IPS-18c (cell line): ENCODE results near the gene ABCA6.

ENCODE experiments used
- H3K4me3 ChIP-seq: 2 replicates; pipeline ENCODE4 v1.7.0; 2013; ENCODE audit warnings: low read depth, mild to moderate bottlenecking, low read length, moderate library complexity; ENCODE audit not compliant: insufficient read depth
- H3K9me3 ChIP-seq: one replicate; pipeline ENCODE4 v1.6.1; 2013; ENCODE audit warnings: mild to moderate bottlenecking, low read length, moderate library complexity; ENCODE audit not compliant: control insufficient read depth, insufficient read depth

ABCA6 gene

DNA sequence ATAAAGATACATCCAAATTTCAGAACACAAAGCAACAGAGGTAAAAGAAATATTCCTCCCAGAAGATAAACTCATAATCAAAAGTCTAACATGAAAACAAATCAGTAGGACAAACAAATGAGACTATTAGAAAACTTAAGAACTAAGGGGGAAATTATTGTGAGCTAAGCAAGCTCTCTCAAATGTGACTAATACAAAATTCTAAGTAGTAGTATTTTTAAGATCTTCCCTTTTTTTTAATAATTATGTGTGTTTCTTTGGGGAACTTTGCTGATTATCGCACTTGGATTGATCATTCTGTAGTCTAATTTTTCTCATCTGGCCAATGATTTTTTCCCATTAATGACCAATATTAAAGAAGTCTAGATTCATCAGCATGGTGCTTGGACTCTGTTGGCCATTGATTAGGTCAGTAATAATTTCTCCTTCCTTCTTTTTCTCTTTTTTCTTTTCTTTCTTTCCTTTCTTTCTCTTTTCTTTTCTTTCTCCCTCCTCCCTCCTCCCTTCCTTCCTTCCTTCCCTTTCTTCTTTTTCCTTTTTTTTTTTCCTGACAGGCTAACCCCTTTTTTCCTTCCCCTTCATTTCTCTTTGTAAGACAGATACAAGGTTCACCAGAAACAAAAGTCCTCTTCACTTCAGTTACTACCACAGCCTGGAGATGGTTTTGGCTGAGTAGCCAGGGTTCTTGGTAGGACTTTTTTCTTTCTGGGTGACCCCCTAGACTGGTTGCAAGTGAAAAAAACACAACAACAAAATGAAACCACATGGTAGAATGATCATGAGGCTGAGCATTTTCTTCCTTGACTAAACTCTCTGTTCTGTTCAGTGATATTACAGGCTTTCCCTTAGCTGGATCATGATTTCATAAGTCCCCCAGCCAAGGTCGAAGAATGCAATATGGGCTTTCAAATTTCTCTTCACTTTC is 2.9 kb upstream of the ABCA6 start:
- Histone ChIP-seq H3K4me3 (no peak overlapping the region), H3K9me3 (no peaks in the 10 kb centered on the region)

DNA sequence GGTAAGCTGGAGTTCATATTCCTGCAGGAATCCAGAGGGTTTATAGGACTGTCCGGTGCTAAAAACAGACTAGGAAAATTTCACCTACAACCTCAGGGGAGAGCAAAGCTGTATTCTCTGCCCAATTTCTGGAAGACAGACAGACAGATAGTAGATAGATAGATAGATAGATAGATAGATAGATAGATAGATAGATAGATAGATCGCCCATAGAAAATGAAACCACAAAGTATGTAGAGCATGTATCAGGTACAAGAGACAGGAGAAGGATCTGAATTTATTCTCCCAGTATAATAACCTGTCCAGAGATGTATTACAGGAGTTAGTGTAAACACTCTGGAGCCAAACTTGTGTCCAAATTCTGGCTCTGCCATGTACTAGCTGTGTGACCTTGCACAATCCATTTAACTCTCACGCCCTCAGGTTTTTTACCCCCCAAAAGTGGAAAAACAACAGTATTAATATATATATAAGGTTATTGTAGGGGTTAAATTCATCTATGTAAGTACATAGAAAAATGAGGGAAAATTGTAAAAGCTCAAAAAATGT is 2.1 kb upstream of the ABCA6 start:
- H3K9me3 ChIP-seq: no peaks in the 10 kb centered on the region
- no peak overlapping the region for H3K4me3 ChIP-seq

DNA sequence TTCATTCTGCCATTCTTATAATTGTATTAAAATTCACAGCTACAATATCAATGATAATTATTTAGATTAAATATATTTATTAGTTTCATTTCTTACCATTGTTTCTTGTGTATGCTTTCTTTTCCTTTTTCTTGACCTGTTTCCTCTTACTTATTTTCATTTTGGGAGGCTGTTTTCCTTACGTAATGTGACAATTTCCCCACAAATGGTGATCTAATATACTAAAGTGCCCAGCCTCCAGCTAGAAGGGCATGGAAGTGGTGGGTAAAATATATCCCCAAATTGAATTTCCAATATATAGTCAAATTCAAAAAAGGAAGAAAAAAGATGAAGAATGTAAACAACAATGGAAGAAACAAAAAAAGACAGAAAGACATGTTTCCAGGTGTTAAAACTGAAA is 1.5 kb upstream of the ABCA6 start:
- no peaks in the 10 kb centered on the region for H3K9me3 ChIP-seq
- H3K4me3 ChIP-seq: no peak overlapping the region

DNA sequence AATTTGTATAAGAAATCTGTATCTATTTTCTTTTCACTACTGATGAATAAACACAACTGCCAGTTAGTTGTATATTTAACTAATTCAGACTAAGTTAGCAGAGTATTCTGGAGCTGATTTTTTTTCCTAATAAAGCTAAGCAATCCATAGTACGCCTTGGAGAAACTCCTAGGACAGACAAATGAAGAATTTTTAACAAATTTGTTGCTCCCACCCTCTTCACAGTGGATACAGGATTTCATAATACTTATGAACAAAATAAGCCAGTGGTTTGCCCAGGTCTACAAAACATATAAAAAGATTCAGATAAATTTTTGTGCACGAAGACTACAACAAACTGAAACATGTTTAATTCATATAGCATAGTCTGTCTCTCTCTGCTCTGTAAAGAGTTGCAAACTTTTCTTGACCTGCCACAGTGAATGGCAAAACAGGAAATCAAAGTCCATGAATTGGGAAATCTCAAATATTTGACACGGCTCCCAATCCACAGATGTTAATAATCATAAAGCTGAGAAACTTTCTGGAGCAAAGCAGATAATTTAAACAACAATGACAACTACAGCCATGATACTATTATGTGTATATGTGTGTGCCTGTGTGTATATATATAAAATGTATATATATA is 594 bp upstream of the ABCA6 start:
- H3K4me3 ChIP-seq: no peak overlapping the region
- H3K9me3 ChIP-seq: no peaks in the 10 kb centered on the region

DNA sequence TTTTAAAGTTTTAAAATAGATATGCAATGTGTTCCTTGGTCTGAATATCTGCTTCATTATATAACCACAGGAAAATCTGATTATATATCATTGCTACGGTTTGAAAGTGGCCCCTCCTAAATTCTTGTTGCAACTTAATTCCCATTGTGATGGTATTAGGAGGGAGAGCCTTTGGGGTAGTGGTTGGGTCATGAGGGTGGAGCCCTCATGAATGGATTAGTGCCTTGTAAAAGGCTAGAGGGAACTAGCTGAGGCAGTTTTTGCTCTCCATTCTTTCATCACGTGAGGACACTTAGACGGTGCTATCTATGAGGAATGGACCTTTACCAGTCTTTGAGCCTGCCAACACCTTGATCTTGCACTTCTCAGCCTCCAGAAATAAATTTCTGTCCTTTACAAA is 7.6 kb downstream of the ABCA6 start:
- Histone ChIP-seq H3K9me3 (no peaks in the 10 kb centered on the region), H3K4me3 (no peak overlapping the region)

DNA sequence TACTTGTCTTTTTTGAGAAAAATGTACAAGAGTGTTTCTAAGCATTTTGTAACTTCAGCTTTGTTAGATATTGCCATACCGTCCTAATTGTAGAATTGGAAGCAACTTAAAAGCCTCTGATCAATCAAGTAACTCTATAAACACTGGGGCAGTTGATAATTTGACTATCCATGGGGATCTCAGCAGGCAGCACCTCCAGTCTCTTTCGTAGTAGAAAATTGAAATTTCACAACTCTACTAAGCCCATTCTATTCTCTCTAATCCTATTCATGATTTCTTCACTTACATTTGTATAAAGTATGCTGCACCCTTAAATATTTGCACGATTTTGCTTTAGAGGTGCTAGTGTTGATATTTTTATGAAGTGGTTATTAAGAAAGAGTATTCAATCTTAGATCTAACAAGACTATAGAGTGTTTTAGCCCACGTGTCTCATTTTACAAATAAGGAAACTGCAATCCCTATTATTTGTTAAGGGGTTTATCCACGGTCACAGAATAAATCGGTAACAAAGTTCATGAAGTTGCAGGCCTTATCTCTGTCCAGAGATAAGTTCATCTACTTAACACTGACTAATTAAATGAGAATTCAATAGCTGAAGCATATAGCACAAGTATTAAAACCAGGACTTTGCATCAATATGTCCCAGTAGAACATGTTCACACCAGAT is 10.9 kb downstream of the ABCA6 start:
- H3K9me3 ChIP-seq: no peaks in the 10 kb centered on the region
- no peak overlapping the region for H3K4me3 ChIP-seq

DNA sequence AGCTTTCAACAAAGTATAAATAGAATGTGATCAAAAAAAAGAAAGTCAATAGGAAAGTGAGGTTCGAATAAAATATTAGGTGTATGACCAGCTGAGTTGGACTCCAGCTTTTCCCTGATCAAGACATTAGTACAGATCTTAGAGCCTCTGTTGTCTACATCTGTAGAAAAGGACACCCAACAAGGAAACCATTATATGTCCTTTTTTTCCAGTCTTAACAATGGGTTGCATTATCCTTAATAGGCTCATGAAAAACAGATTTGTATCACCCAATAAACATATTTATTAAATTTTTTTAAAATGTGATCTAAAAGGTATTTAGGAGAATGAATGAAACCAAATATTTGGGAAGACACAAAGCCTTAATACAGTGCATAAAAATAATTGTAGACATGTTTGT is 18.1 kb downstream of the ABCA6 start:
- Histone ChIP-seq H3K4me3 (no peak overlapping the region), H3K9me3 (no peaks in the 10 kb centered on the region)

DNA sequence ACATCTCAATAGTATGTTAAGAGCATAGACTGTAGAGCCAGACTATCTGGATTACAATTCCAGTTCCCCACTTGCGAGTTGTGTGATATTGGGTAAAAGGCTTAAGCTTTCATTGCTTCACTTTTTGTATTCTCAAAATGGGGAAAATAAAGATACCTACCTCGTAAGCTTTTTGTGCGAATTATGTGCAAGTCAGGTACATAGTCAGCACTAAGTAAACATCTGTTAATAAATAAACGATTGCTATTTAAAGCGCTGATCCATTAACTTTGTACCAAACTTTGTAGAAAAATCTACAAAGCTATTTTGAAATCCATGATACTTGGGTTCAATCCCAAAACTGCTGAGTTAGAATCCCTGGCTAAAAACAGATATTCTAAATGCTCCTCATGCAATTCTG is 19.6 kb downstream of the ABCA6 start:
- no peak overlapping the region for H3K4me3 ChIP-seq
- no peaks in the 10 kb centered on the region for H3K9me3 ChIP-seq

DNA sequence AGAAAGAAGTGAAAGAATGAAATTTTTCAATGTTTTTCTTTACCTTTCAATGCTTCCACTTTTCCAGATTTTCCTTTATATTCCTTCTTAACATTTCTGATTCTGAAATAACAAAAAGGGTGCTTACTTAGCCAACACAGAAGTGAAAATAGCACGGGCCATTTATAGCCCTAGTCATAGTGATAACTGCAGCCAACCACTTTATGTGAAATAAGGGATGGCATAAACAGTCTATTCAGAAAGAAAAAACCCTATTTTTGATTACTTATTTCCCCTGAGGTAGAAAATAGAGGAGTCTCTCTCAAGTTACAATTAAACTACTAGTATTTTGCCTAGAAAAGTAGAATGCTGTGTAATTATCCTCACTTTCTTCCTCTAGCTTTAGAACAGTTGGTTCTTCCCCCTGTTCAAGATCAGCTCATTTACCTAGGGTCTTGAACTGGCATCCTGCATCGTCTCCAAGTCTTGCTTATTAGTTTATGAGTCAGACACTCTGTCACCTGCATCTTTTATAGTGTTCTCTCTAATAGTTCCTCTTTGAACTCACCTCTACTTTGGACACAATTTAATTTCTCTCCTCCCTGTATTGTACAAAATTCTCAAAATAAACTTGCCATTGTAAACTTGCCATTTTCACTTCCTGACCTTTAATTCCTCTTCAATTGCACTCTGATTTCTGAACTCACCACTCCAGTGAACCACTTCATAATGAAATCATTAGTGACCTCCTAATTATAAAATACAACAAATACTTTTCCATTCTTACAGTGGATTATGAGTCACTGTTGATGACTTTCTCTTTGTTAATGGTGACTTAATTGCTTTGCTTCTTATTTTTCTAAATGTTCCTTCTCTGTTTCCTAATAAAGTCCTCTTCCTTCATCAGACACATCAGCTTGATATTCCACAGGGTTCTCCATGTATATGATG is 23.6 kb downstream of the ABCA6 start:
- Histone ChIP-seq H3K4me3 (no peak overlapping the region), H3K9me3 (no peaks in the 10 kb centered on the region)

DNA sequence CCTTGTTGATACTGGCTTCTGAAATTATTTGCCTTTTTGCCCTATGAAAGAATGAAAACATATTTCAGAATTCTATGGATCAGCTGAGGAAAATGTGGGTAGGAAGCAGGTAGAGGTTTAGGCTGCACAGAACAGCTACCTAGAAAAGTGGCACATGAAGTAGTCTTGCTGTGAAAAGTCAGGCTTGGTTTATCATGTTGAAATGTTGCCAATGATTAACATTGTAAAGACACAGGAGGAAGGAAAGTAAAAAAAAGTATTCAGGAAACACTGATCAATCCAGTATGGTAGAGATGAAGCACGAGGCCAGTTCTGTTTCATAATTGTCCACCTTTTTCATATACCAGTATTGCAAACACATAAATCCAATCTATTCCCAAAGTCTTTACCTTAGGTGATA is 29.9 kb downstream of the ABCA6 start:
- H3K4me3 ChIP-seq: no peak overlapping the region
- no peaks in the 10 kb centered on the region for H3K9me3 ChIP-seq

DNA sequence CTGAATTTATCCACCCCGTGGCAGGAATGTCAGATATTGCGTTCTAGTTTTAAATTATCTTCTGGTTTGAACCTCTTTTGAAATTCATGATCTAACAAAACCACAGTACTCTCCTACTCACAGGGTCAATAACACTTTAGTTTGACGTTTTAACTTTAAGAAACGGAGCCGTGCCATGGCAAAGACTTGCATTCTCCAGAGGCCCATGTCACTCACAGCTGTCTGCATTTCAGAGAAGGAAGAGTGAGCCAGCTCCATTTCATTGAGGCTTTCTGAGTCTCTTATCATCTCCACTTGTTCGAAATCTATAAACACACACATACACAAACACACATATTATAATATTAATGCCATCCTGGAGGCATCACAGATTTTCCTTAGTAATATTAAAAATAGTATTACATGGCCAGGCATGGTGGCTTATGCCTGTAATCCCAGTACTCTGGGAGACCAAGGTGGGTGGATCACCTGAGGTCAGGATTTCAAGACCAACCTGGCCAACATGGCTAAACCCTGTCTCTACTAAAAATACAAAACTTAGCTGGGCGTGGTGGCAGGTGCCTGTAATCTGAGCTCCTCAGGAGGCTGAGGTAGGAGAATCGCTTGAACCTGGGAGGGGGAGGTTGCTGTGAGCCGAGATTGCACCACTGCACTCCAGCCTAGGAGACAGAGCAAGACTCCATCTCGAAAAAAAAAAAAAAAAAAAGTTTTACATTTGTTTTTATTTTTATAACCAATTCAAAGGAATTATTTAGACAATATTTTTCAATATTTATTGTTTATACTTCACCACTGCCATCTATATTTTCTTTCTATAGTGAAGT is 35.6 kb downstream of the ABCA6 start:
- Histone ChIP-seq H3K4me3 (no peak overlapping the region), H3K9me3 (no peaks in the 10 kb centered on the region)

DNA sequence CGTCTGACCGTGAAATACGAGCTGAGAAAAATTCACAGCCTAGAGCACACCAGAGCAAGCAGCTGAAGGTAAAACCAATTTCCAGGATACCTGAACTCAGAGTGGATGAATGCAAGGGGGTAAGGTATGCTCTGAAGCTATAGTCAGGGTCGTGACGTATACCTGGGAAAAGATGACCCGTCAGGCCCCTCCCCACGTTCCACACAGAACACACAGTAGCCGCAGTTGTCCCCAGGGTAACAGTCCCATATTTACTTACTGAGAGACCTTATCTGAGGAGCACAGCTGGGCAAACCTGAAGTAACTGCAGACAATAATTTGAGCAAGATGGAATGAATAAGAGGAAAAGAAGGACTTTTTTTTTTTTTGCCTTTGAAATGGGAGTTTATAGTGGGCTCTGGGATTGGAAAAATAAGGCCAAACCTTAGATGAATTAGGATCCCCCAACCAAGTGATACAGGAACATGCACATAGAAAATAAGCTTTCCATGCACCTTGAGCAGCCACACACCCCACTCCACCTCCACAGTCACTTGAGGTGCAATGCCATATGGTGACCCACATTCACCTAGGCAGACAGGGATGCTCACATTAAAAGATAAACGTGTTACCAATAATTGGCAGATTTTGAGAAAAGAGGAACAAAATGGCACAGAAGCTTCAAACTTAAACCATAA is 38.0 kb downstream of the ABCA6 start:
- Histone ChIP-seq H3K9me3 (no peaks in the 10 kb centered on the region), H3K4me3 (no peak overlapping the region)

DNA sequence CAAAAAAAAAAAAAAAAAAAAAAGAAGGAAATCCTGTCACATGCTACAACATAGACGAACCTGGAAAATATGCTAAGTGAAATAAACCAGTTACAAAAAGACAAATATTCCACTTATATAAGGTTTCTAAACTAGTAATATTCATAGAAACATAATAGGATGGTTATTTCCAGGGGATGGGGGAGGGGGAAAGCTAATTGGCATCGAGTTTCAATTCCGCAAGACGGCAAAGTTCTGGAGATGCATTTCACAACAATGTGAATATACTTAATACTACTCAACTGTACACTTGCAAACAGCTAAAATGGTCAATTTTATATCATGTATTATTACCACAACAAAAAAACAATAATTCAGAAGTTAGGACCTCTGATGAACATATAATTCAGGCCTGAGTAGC is 43.1 kb downstream of the ABCA6 start:
- Histone ChIP-seq H3K4me3 (no peak overlapping the region), H3K9me3 (no peaks in the 10 kb centered on the region)

DNA sequence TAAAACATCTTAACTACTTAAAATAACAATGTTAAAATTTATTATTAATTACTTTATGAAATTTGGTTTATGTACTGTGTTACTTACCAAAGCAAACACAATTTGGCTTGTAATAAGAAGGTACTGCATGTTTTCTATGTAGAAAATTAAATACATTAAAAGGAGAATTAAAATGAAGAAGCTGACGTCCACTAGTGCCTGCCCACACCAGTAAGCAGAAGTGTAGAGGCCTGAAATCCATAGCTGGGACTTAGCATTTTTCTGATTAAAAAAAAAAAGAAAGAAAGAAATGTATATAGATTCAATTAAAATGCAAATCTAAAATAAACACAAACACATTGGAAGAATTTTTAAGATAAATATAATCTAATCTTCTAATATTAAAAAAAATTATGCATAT is 45.2 kb downstream of the ABCA6 start:
- no peak overlapping the region for H3K4me3 ChIP-seq
- no peaks in the 10 kb centered on the region for H3K9me3 ChIP-seq

DNA sequence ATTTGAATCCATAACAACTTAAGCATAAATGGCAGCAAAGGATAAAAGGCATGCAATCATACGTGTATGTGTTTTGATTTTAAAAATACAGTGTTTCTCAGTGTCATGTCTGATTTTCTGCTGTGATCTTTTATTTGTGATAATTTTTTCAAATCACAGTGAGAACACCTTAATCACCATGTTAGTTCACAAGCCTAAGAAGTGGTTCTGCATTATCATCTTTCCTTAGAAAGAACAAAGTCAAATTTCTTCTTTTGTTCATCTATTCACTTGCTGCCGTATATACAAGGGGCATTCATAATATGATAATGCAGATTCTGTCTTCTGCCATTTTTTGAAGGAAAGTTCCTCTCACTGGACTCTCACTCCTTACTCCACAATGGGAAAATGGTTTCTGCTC is 47.7 kb downstream of the ABCA6 start:
- no peaks in the 10 kb centered on the region for H3K9me3 ChIP-seq

DNA sequence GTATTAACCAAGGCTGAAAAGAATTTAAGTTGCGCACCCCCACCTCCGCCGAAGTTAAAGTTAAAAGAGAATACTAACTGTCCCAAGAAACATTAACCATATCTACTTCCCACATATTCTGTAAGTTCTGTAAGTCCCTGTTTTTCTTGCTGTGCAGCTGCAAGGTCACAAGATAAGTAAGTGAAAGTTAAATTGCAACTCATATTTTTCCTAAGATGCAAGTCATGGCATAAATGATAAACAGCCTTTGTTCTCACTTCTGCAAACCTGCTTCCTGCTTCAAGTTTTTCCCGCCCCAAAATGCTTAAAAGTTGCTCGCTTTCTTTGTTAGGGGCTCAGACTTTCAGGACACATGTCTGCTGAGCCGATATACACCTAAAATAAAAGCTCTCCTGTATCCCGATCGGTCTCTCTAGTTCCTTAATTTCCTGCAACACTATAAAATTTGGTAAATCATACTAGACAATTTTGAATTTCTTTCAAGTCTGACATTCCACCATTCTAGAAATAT is 48.4 kb downstream of the ABCA6 start:
- Histone ChIP-seq H3K9me3 (no peaks in the 10 kb centered on the region), H3K4me3 (no peak overlapping the region)

More for the DNA sequence above, 47.7 kb downstream of the ABCA6 start:
- H3K4me3 ChIP-seq: no peak overlapping the region
